Esophagus muscularis mucosa (tissue), 4 donors: ENCODE measurements around the gene PARP8. TPM values are rescaled to one million over a fixed set of nuclear protein-coding genes. Genes with fewer than 3 reads are reported as not detected.

Source experiments
- DNase-seq: peaks from one replicate; pipeline ENCODE4 v3.0.0-alpha.2; 2017; ENCODE audit errors: extremely low spot score
- H3K27ac ChIP-seq, 4 donors: fragments of 200-600 bp; sonication (generic); replicated peaks in 1 of 4; 1 replicate in 3 of 4; 2 replicates in 1 of 4; pipeline ENCODE4 v1.5.1; 2016 to 2019; ENCODE audit warnings: mild to moderate bottlenecking in 1 of 4
- H3K27me3 ChIP-seq, 4 donors: fragments of 200-600 bp; sonication (generic); one replicate each; pipeline versions ENCODE4 v1.5.1 to v1.6.0; 2016 to 2019
- H3K36me3 ChIP-seq, 4 donors: fragments of 200-600 bp; sonication (generic); one replicate each; pipeline ENCODE4 v1.5.1; 2016 to 2019
- H3K4me1 ChIP-seq, 4 donors: fragments of 200-600 bp; sonication (generic); one replicate each; pipeline ENCODE4 v1.5.1; 2016 to 2019
- H3K4me3 ChIP-seq, 4 donors: fragments of 200-600 bp; sonication (generic); 1 replicate in 2 of 4; 2 replicates in 2 of 4; pipeline ENCODE4 v1.5.1; 2016 to 2019; ENCODE audit warnings: mild to moderate bottlenecking in 4 of 4, moderate library complexity in 1 of 4
- H3K9me3 ChIP-seq, 4 donors: fragments of 200-600 bp; sonication (generic); 1 replicate in 3 of 4; 2 replicates in 1 of 4; pipeline ENCODE4 v1.5.1; 2016 to 2019
- EP300 ChIP-seq: sonication (generic); formaldehyde crosslinking; IDR thresholded peaks from one replicate; pipeline ENCODE4 v1.6.1; 2017; ENCODE audit warnings: antibody characterized with exemption
- POLR2A ChIP-seq: fragments of 450-650 bp; IDR thresholded peaks from one replicate; pipeline ENCODE4 v1.6.1; 2017; ENCODE audit warnings: antibody characterized with exemption, moderate library complexity, mild to moderate bottlenecking, low read depth
- POLR2AphosphoS5 ChIP-seq, 2 donors: sonication (generic); formaldehyde crosslinking; IDR thresholded peaks; one replicate each; pipeline ENCODE4 v1.6.1; 2017; ENCODE audit warnings: antibody characterized with exemption in 2 of 2
- WGBS: methylation state at CpG from one replicate; pipeline ENCODE4 v1.1.5; 2018; 5-methylcytosine and 5-hydroxymethylcytosine counted together
- intact Hi-C: fragments of 100-400 bp; cut with DNase I; formaldehyde crosslinking; loops from one replicate; pipeline ENCODE4 v1.15.1; 2023
- total RNA-seq, 4 donors: library from RNA; depleted of rRNA; stranded (reverse); fragments of >200 nt; gene quantifications; one replicate each; pipeline versions ENCODE4 v1.1.0 to v1.2.1, GENCODE V29; 2016
- TF ChIP-seq, protein P1 (sequence below), 3 experiments: fragments of 200-600 bp in 2 of 3; fragments of 450-650 bp in 1 of 3; sonication (generic) in 2 of 3; IDR thresholded peaks; one replicate each; pipeline ENCODE4 v1.5.1; 2017 to 2019; ENCODE audit warnings: antibody characterized with exemption in 3 of 3, mild to moderate bottlenecking in 2 of 3, moderate library complexity in 1 of 3

The PARP8 gene
- total RNA-seq, 4 donors from 2014 or later: 5.4 to 17.1 (median 9.7) TPM

DNA sequence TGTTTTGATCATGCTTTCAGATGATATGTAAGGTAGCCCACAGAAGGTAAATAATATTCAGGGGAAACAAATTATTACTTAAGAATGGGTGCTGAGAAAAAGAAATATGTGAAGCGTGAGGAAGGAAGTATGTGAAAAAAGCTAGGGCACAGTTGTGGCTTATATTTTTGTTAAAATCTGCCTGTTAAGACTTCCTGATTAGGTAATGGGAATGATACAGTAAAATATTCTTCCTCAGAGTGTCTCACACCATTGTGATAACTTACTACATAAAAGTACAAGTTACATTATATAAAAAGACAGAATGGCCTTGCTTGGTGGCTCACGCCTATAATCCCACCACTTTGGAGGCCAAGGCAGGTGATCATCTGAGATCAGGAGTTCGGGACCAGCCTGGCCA lies 18.7 kb upstream of the PARP8 start:
- no peak for DNase-seq
- intact Hi-C loops: no loop called here
- Histone ChIP-seq H3K27ac (no peak overlapping the region), H3K9me3 (no peaks in the 10 kb centered on the region), H3K4me3 (no peak overlapping the region), H3K36me3 (no peaks in the 10 kb centered on the region), H3K4me1 (no peaks in the 10 kb centered on the region), H3K27me3 (no peaks in the 10 kb centered on the region)
- TF ChIP-seq, protein P1, sequence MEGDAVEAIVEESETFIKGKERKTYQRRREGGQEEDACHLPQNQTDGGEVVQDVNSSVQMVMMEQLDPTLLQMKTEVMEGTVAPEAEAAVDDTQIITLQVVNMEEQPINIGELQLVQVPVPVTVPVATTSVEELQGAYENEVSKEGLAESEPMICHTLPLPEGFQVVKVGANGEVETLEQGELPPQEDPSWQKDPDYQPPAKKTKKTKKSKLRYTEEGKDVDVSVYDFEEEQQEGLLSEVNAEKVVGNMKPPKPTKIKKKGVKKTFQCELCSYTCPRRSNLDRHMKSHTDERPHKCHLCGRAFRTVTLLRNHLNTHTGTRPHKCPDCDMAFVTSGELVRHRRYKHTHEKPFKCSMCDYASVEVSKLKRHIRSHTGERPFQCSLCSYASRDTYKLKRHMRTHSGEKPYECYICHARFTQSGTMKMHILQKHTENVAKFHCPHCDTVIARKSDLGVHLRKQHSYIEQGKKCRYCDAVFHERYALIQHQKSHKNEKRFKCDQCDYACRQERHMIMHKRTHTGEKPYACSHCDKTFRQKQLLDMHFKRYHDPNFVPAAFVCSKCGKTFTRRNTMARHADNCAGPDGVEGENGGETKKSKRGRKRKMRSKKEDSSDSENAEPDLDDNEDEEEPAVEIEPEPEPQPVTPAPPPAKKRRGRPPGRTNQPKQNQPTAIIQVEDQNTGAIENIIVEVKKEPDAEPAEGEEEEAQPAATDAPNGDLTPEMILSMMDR (IDR thresholded peaks at IDR 0.05): no peak
- TF ChIP-seq POLR2A (no peak), POLR2AphosphoS5 (IDR thresholded peaks at IDR 0.05) (no peak), EP300 (no peak)
- 65% methylated on average over 3 of the region's 3 CpGs for WGBS

DNA sequence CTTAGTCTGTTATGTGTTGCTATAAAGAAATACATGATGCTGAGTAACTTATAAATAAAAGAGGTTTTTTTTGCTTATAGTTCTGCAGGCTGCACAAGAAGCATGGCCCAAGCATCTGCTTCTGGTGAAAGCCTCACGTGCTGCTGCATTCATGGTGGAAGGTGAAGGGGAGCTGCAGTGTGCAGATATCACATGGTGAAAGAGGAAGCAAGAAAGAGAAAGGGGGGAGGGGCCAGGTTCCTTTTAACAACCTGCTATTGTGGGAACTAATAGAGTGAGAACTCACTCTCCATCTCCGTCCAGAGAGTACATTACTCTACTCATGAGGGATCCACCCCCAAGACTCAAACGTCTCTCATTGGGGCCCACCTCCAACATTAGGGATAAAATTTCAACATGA lies 12.5 kb upstream of the PARP8 start:
- TF ChIP-seq EP300 (no peak), POLR2A (no peak), POLR2AphosphoS5 (IDR thresholded peaks at IDR 0.05) (no peak)
- TF ChIP-seq, protein P1 (IDR thresholded peaks at IDR 0.05): no peak
- WGBS: 82% methylated on average over 3 of the region's 3 CpGs
- DNase-seq: no peak

DNA sequence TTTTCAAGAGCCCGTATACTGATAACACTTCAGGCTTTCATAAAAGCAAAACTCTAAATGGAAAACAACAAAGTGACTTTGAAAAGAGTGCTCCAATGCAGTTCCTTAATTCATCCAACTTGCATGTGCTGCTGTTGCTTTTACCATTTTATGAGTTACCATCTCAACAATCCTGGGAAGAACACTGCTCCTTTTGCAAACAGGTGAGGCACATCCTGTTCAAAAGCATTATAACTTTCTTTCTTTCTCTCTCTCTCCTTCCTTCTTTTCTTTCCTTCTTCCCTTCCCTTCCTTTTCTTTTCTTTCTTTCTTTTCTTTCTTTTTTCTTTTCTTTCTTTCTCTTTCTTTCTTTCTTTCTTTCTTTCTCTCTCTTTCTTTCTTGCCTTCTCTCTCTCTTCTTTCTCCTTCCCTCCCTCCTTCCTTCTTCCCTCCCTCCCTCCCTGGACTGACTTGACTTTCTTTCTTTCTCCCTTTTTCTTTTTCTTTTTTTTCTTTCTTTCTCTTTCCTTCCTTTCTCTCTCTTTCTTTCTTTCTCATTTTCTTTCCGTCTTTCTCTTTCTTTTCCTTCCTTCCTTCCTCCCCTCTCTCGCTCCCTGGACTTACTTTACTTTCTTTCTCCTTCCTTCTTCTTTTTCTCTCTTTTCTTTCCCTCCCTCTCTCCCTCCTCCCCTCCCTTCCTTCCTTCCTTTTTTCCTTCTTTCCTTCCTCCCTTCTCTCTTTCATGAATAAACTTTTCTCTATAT lies 11.2 kb upstream of the PARP8 start:
- no peak overlapping the region for H3K4me3 ChIP-seq
- no peaks in the 10 kb centered on the region for H3K36me3 ChIP-seq
- no peak for TF ChIP-seq POLR2AphosphoS5 (IDR thresholded peaks at IDR 0.05)
- TF ChIP-seq, protein P1 (IDR thresholded peaks at IDR 0.05): no peak
- TF ChIP-seq POLR2A: no peak
- no peak for TF ChIP-seq EP300
- H3K27ac ChIP-seq: no peak overlapping the region
- no peaks in the 10 kb centered on the region for H3K9me3 ChIP-seq
- no peaks in the 10 kb centered on the region for H3K4me1 ChIP-seq
- no peak for DNase-seq
- intact Hi-C loops: no loop called here
- WGBS: 49% methylated on average over 3 of the region's 3 CpGs
- H3K27me3 ChIP-seq: no peaks in the 10 kb centered on the region

More for the DNA sequence above, 12.5 kb upstream of the PARP8 start:
- Histone ChIP-seq H3K4me3 (no peak overlapping the region), H3K27ac (no peak overlapping the region), H3K4me1 (no peaks in the 10 kb centered on the region), H3K27me3 (no peaks in the 10 kb centered on the region), H3K36me3 (no peaks in the 10 kb centered on the region), H3K9me3 (no peaks in the 10 kb centered on the region)
- intact Hi-C loops: no loop called here

DNA sequence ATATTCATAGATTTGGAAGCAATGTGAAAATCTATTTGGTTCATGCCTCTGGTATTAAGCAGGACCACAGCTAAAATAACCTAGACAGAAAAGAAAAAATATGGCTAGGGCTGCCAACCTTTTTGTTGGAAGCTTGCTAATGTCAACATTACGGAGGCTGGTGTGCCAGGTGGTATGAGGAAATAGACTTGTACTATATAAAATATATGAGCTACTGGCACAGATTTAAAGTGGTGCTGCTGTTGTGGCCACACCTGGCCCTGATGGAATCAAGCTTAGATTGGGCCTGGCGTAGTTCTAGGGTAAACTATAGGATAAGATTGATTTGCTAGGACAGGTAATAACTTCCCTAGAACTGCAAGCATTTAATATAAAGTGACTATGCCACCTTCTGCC lies 10.6 kb upstream of the PARP8 start:
- Histone ChIP-seq H3K27me3 (no peaks in the 10 kb centered on the region), H3K27ac (no peak overlapping the region), H3K36me3 (no peaks in the 10 kb centered on the region), H3K4me1 (no peaks in the 10 kb centered on the region), H3K4me3 (no peak overlapping the region), H3K9me3 (no peaks in the 10 kb centered on the region)
- DNase-seq: no peak
- WGBS: 85% methylated on average over 2 of the region's 2 CpGs
- intact Hi-C loops: no loop called here
- TF ChIP-seq POLR2AphosphoS5 (IDR thresholded peaks at IDR 0.05) (no peak), EP300 (no peak), POLR2A (no peak)
- TF ChIP-seq, protein P1 (IDR thresholded peaks at IDR 0.05): no peak

DNA sequence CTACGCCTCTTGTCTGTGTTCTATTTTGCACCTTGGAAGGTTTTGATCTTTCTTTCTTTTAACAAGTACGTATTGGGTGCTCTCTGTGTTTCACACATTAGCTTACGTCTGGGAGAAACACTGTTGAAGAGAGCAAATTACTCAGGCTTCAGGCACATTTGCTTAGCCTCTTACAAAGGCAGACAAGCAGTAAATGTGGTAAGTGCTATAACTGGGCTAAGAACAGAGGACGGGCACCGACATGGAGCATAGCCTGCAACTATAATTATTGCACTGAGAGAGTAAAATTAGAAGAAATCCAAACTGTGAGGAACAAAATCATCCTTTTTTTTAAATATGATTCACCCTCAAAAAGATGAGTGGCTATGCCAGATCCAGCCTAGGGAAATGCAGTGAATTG lies 9.4 kb upstream of the PARP8 start:
- Histone ChIP-seq H3K4me3 (no peak overlapping the region), H3K4me1 (no peaks in the 10 kb centered on the region), H3K27ac (no peak overlapping the region), H3K36me3 (no peaks in the 10 kb centered on the region), H3K27me3 (no peaks in the 10 kb centered on the region), H3K9me3 (no peaks in the 10 kb centered on the region)
- TF ChIP-seq EP300 (no peak), POLR2AphosphoS5 (IDR thresholded peaks at IDR 0.05) (no peak), POLR2A (no peak)
- TF ChIP-seq, protein P1 (IDR thresholded peaks at IDR 0.05): no peak
- DNase-seq: no peak
- intact Hi-C loops: no loop called here
- 89% methylated on average over 5 of the region's 5 CpGs for WGBS
